ENCODE measurements around the gene TOX4.

The TOX4 gene

GRCh38 chr14:21520767-21521166, 43.8 kb downstream of the TOX4 start:
- TF ChIP-seq, protein P1, sequence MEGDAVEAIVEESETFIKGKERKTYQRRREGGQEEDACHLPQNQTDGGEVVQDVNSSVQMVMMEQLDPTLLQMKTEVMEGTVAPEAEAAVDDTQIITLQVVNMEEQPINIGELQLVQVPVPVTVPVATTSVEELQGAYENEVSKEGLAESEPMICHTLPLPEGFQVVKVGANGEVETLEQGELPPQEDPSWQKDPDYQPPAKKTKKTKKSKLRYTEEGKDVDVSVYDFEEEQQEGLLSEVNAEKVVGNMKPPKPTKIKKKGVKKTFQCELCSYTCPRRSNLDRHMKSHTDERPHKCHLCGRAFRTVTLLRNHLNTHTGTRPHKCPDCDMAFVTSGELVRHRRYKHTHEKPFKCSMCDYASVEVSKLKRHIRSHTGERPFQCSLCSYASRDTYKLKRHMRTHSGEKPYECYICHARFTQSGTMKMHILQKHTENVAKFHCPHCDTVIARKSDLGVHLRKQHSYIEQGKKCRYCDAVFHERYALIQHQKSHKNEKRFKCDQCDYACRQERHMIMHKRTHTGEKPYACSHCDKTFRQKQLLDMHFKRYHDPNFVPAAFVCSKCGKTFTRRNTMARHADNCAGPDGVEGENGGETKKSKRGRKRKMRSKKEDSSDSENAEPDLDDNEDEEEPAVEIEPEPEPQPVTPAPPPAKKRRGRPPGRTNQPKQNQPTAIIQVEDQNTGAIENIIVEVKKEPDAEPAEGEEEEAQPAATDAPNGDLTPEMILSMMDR (IDR thresholded peaks at IDR 0.05; ENCODE audit: insufficient read depth, low read length, poor library complexity, severe bottlenecking) = no peak
- Histone ChIP-seq H3K27me3 (replicated peaks; ENCODE audit: control insufficient read depth, insufficient read depth, low read length) (no peaks in the 10 kb centered on the region; the same call in 1 of the 2 replicates), H3K36me3 (ENCODE audit: control insufficient read depth, insufficient read depth, low read length) (no peaks in the 10 kb centered on the region), H3K4me3 (replicated peaks; ENCODE audit: low read depth, low read length) (no peak overlapping the region)
- DNase-seq (ENCODE audit: extremely low read depth, insufficient read length) = no peak

DNA sequence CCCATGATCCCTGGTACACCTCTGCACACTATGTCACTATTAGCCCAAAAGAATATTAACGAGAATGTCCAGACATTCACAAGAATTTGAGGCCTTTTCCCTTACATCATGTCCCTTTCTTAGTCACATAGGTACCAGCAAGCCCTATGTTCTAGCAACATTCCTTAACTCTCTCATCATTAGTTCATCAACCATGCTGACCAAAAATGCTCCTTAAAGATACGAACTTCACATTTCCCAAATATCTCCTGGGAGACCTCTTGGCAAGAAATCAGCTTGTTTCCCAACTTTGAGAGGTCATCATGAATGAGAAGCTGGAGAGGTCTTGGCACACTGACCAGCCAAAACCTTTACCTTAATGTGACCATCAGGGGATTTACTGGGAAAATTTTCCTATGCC, 44.5 kb downstream of the TOX4 start:
- TF ChIP-seq, protein P1 (IDR thresholded peaks at IDR 0.05; ENCODE audit: insufficient read depth, low read length, poor library complexity, severe bottlenecking) = no peak
- Histone ChIP-seq H3K27me3 (replicated peaks; ENCODE audit: control insufficient read depth, insufficient read depth, low read length) (no peaks in the 10 kb centered on the region; the same call in 1 of the 2 replicates), H3K36me3 (ENCODE audit: control insufficient read depth, insufficient read depth, low read length) (no peaks in the 10 kb centered on the region), H3K4me3 (replicated peaks; ENCODE audit: low read depth, low read length) (no peak overlapping the region)
- no peak for DNase-seq (ENCODE audit: extremely low read depth, insufficient read length)

GRCh38 chr14:21523203-21523602, 46.2 kb downstream of the TOX4 start:
- DNase-seq (ENCODE audit: extremely low read depth, insufficient read length) = no peak
- TF ChIP-seq, protein P1 (IDR thresholded peaks at IDR 0.05; ENCODE audit: insufficient read depth, low read length, poor library complexity, severe bottlenecking) = no peak

DNA sequence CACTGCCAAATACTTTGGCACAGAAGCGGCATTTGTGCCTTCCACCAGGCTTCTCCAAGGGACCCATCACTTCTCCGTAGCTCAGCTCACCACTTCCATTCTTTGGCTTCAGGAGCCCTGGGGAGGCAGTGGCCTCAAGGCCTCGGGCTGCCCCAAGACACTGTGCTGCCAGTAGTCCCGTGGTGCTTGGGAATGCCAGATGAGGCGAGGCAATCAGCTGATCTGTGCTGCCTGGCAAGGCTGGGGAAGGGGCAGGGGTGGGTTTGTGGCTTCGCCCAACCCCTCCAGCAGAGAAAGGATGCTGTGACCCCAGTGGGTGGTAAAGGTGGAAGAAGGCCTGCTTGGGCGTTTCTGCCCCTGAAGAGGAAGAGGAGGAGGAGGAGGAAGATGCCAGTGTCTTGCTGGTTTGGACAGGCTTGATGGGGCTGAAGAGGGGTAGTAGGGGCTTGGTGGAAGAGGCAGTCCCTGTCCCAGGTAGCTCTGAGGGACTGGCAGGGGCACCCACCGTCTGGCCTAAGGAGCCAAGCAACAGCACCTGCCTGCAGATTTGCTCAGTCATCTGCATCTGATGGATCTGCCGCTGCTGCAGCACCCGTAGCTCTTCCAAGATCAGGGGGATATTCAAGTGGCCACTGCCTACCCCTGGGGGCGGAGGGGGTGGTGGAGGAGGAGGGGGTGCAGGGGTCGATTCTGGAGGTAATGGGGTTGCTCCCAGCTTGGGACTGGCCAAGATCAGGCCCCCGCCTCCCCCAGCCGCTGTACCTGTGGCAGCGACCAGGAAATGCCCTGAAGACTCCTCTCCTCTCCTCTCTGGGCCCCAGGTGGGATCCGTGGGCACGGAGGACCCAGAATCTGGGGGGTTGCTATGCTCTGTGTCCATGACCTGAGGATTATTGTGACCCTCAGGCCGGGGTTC, 47.8 kb downstream of the TOX4 start:
- no peak overlapping the region for H3K4me3 ChIP-seq (replicated peaks; ENCODE audit: low read depth, low read length)
- H3K36me3 ChIP-seq (ENCODE audit: control insufficient read depth, insufficient read depth, low read length) = no peaks in the 10 kb centered on the region
- no peak for DNase-seq (ENCODE audit: extremely low read depth, insufficient read length)
- H3K27me3 ChIP-seq (replicated peaks; ENCODE audit: control insufficient read depth, insufficient read depth, low read length) = no peaks in the 10 kb centered on the region
- TF ChIP-seq, protein P1 (IDR thresholded peaks at IDR 0.05; ENCODE audit: insufficient read depth, low read length, poor library complexity, severe bottlenecking) = no peak

More at GRCh38 chr14:21523203-21523602, 46.2 kb downstream of the TOX4 start:
- Histone ChIP-seq H3K4me3 (replicated peaks; ENCODE audit: low read depth, low read length) (no peak overlapping the region), H3K36me3 (ENCODE audit: control insufficient read depth, insufficient read depth, low read length) (no peaks in the 10 kb centered on the region), H3K27me3 (replicated peaks; ENCODE audit: control insufficient read depth, insufficient read depth, low read length) (no peaks in the 10 kb centered on the region; the same call in 1 of the 2 replicates)

- no peaks in the 10 kb centered on the region for H3K27me3 ChIP-seq (replicated peaks; ENCODE audit: control insufficient read depth, insufficient read depth, low read length)
- H3K36me3 ChIP-seq (ENCODE audit: control insufficient read depth, insufficient read depth, low read length) = no peaks in the 10 kb centered on the region
- peak overlapping the region; percentile 62 for H3K4me3 ChIP-seq (replicated peaks; ENCODE audit: low read depth, low read length)
- no peak for DNase-seq (ENCODE audit: extremely low read depth, insufficient read length)
- TF ChIP-seq, protein P1 (IDR thresholded peaks at IDR 0.05; ENCODE audit: insufficient read depth, low read length, poor library complexity, severe bottlenecking) = no peak
These were observed 48.6 kb downstream of the TOX4 start for GRCh38 chr14:21525571-21525961.

Data from GM06990 (cell line).